MG63 (cell line): Measurements from ENCODE around the gene OBSCN. TPM values are rescaled to one million over a fixed set of nuclear protein-coding genes. Genes with fewer than 3 reads are reported as not detected.

Source experiments
- DNase-seq: peaks from one replicate; pipeline ENCODE4 v3.0.0-alpha.2; 2020
- H3K27me3 ChIP-seq: fragments of 250-450 bp; sonication (Bioruptor Pico); 2 replicates; pipeline ENCODE4 v1.5.1; 2020; ENCODE audit warnings: mild to moderate bottlenecking, moderate library complexity
- H3K36me3 ChIP-seq: fragments of 250-450 bp; sonication (Bioruptor Pico); 2 replicates; pipeline ENCODE4 v1.5.1; 2020; ENCODE audit warnings: mild to moderate bottlenecking, moderate library complexity
- H3K4me3 ChIP-seq: fragments of 250-450 bp; sonication (Bioruptor Pico); 2 replicates; pipeline ENCODE4 v1.5.1; 2020; ENCODE audit warnings: mild to moderate bottlenecking, moderate library complexity
- H3K9me3 ChIP-seq: fragments of 250-450 bp; sonication (Bioruptor Pico); 2 replicates; pipeline ENCODE4 v1.5.1; 2020; ENCODE audit warnings: mild to moderate bottlenecking, moderate library complexity
- total RNA-seq: library from RNA; depleted of rRNA; stranded (reverse); fragments of >200 nt; shearing (Covaris generic); gene quantifications from 2 replicates; pipeline ENCODE4 v1.2.3, GENCODE V29; 2014; ENCODE audit warnings: low replicate concordance

The OBSCN gene
- total RNA-seq, 1 experiment from 2014 or later, result 2.8 TPM

GRCh38 chr1:228335406-228336307, 127.8 kb downstream of the OBSCN start:
- Histone ChIP-seq H3K9me3 (no peaks in the 10 kb centered on the region), H3K36me3 (no peaks in the 10 kb centered on the region), H3K27me3 (no peaks in the 10 kb centered on the region), H3K4me3 (no peak overlapping the region)
- DNase-seq, result no peak

DNA sequence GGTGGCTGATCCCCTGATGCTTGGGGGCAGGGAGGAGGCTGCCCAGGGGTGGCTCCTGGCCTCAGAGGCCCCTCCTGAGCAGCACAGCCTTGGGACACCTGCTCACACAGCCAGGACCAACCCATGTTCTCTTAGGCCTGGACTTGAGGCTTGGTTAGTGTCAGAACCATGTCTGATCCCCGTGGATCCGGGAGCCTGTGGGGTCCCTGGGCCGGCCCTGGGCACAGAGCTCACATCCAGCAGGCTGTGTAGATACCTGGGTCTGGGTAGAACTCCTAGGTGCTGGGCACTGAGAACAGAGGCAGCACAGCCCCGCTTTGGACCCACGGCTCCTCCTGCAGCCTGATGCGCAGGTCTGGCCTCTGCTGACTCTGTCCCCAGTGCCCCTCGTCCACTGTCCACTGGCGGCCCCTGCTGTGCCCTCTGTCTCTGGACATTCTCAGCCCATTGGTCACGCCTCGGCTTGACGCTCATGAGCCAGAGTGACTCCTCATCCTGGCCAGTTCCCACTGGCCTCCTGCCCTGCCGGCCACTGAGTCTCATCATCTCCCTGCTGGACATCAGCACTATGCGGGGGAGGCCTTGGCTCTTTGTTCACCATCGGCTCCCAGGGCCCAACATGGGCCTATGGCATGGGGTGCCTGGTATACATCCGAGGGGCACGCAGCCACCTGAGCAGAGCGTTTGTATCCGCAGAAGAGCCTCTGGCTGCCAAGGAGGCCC, 128.6 kb downstream of the OBSCN start:
- Histone ChIP-seq H3K9me3 (no peaks in the 10 kb centered on the region), H3K27me3 (no peaks in the 10 kb centered on the region), H3K36me3 (no peaks in the 10 kb centered on the region), H3K4me3 (no peak overlapping the region)
- peak; percentile 62 for DNase-seq

DNA sequence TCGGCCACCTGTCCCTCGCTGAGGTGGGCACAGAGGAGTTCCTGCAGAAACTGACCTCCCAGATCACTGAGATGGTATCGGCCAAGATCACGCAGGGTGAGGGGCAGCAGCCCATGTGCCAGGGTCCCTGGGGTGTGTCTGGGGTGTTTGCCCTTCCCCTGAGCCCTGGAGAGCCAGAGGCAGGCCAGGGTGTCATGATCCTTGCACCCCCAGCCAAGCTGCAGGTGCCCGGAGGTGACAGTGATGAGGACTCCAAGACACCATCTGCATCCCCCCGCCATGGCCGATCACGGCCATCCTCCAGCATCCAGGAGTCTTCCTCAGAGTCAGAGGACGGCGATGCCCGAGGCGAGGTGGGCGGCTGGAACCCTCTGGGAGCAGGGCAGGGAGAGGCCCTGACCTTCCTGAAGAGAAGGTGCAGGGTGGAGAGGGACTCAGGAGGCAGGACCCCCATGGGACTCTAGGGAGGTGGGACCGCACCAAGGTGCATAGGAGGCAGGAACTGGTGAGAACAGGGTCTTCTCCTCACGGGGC, 129.3 kb downstream of the OBSCN start:
- peak; percentile 0 for DNase-seq
- Histone ChIP-seq H3K9me3 (no peaks in the 10 kb centered on the region), H3K27me3 (no peaks in the 10 kb centered on the region), H3K36me3 (no peaks in the 10 kb centered on the region), H3K4me3 (no peak overlapping the region)

- Histone ChIP-seq H3K27me3 (no peaks in the 10 kb centered on the region), H3K4me3 (no peak overlapping the region), H3K36me3 (no peaks in the 10 kb centered on the region), H3K9me3 (no peaks in the 10 kb centered on the region)
- no peak for DNase-seq
Measured at GRCh38 chr1:228337711-228338520, 130.1 kb downstream of the OBSCN start.

DNA sequence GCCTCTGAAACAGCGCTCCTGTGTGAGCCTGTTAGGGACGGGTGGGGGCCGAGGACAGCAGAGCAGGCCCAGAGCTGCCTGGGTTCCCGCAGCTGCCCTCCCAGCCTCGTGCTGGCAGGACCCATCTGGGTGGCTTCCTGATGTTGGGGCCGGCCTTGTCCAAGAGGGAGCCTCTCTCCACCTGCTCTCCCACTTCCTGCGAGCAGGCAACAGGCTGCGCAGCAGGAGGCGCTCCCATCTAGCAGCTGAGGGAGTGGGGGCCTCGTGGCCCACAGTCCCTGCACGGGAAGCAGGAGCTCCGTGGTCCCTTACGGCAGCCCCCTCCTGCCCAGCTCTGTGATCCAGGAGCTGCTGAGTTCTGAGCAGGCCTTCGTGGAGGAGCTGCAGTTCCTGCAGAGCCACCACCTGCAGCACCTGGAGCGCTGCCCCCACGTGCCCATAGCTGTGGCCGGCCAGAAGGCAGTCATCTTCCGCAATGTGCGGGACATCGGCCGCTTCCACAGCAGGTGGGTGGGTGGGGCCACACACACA, 130.7 kb downstream of the OBSCN start:
- peak; percentile 0 for DNase-seq
- no peaks in the 10 kb centered on the region for H3K27me3 ChIP-seq
- H3K4me3 ChIP-seq, result no peak overlapping the region
- no peaks in the 10 kb centered on the region for H3K36me3 ChIP-seq
- no peaks in the 10 kb centered on the region for H3K9me3 ChIP-seq

- Histone ChIP-seq H3K9me3 (peaks cover 4% of the 10 kb centered on the region), H3K27me3 (no peaks in the 10 kb centered on the region), H3K36me3 (no peaks in the 10 kb centered on the region), H3K4me3 (no peak overlapping the region)
- no peak for DNase-seq
Measured at GRCh38 chr1:228339059-228339704, 131.3 kb downstream of the OBSCN start.

- Histone ChIP-seq H3K4me3 (no peak overlapping the region), H3K9me3 (peaks cover 10% of the 10 kb centered on the region), H3K36me3 (no peaks in the 10 kb centered on the region), H3K27me3 (no peaks in the 10 kb centered on the region)
- DNase-seq, result no peak
Measured at GRCh38 chr1:228339766-228340685, 132.2 kb downstream of the OBSCN start.

DNA sequence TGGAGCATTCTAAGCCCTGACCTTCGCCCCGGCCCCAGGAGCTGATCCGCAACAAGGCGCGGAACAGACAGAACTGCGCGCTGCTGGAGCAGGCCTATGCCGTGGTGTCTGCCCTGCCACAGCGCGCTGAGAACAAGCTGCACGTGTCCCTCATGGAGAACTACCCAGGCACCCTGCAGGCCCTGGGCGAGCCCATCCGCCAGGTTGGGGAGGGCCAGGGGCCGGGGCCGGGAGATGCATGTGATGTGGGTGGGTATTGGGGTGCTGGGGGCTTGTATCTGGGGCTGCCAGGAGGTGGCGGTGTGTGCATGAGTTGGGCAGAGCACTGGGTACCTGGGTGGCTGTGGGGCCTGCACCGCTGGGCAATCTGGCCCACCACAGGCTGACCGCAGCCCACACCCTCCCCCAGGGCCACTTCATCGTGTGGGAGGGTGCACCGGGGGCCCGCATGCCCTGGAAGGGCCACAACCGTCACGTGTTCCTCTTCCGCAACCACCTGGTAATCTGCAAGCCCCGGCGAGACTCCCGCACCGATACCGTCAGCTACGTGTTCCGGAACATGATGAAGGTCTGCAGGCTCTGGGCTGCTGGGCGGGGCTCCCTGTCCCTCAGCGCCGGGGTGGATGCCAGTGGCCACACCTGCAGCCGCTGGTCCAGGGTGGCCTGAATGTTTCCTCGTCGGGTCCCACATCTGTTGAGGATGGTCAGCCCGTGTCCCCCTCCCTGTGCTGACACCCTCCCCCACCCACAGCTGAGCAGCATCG, 133.0 kb downstream of the OBSCN start:
- no peaks in the 10 kb centered on the region for H3K36me3 ChIP-seq
- H3K27me3 ChIP-seq, result no peaks in the 10 kb centered on the region
- H3K9me3 ChIP-seq, result peaks cover 10% of the 10 kb centered on the region
- no peak for DNase-seq
- H3K4me3 ChIP-seq, result no peak overlapping the region

DNA sequence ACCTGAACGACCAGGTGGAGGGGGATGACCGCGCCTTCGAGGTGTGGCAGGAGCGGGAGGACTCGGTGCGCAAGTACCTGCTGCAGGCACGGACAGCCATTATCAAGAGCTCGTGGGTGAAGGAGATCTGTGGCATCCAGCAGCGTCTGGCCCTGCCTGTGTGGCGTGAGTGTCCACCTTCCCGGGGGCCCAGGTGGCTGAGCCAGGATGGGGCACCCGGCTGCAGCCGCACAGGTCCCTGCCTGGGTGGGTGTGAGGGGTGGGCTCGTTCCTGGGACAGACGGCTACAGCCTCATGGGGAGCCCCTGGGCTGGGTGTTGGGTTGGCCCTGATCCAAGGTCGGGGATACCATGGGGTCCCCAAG, 133.6 kb downstream of the OBSCN start:
- DNase-seq, result no peak

DNA sequence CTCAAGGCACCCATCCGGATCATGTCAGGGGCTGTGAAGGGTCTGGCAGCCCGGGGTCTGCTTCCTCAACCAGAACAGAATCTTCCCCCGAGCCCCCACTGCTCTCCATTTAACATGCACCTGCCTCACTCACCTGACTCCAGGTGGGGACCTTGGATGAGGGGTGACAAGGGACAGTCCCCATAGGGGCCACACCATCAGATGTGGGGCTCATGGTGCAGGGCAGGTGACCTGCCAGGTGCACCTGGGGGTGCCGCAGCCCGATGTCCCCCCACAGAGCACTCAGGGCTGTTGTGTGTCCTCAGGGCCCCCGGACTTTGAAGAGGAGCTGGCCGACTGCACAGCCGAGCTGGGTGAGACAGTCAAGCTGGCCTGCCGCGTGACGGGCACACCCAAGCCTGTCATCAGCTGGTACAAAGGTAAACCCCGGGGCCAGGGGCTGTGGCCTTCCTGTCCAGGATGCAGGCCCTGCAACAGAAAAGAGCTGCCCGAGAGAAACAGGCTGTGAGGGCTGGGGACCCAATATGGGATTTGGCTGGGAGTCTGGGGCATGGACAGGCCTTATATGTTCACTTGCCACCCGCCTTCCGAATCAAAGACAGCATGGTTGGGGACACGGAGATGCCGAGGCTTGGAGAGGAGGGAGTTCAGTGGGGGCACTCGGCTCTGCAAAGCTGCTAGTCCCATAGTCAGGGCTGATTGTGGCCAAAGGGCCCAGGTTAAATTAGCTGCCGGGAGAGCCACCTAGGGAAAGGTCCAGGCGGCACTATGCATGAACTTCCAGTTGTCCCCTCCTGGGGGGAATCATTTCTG, 134.2 kb downstream of the OBSCN start:
- Histone ChIP-seq H3K9me3 (peaks cover 10% of the 10 kb centered on the region), H3K27me3 (no peaks in the 10 kb centered on the region), H3K36me3 (no peaks in the 10 kb centered on the region), H3K4me3 (no peak overlapping the region)
- DNase-seq, result no peak

More for the DNA sequence above, 133.6 kb downstream of the OBSCN start:
- Histone ChIP-seq H3K27me3 (no peaks in the 10 kb centered on the region), H3K4me3 (no peak overlapping the region), H3K36me3 (no peaks in the 10 kb centered on the region), H3K9me3 (peaks cover 10% of the 10 kb centered on the region)

GRCh38 chr1:228342627-228343190, 134.9 kb downstream of the OBSCN start:
- Histone ChIP-seq H3K4me3 (no peak overlapping the region), H3K9me3 (peaks cover 10% of the 10 kb centered on the region), H3K27me3 (no peaks in the 10 kb centered on the region), H3K36me3 (no peaks in the 10 kb centered on the region)
- DNase-seq, result no peak

GRCh38 chr1:228343191-228343661, 135.4 kb downstream of the OBSCN start:
- no peaks in the 10 kb centered on the region for H3K27me3 ChIP-seq
- DNase-seq, result no peak
- no peak overlapping the region for H3K4me3 ChIP-seq
- H3K9me3 ChIP-seq, result peaks cover 10% of the 10 kb centered on the region
- no peaks in the 10 kb centered on the region for H3K36me3 ChIP-seq

- no peaks in the 10 kb centered on the region for H3K27me3 ChIP-seq
- H3K9me3 ChIP-seq, result peaks cover 10% of the 10 kb centered on the region
- DNase-seq, result peak; percentile 48
- no peaks in the 10 kb centered on the region for H3K36me3 ChIP-seq
- H3K4me3 ChIP-seq, result no peak overlapping the region
Measured at GRCh38 chr1:228344631-228345072, 136.8 kb downstream of the OBSCN start.
